HL-60/S4 (cell line): ENCODE measurements around the gene CELF5.
"Not testable (repeated sequence)": the region's sequence is repeated elsewhere in the genome, so short reads cannot be mapped to it uniquely, and the experiment has no call there.

ENCODE experiments used
- in situ Hi-C: fragments of 300-500 bp; cut with MboI; formaldehyde crosslinking; loops from 2 replicates; pipeline ENCODE4 v1.14.3; 2022; ENCODE audit warnings: low sequenced_read_pairs

CELF5 gene

GRCh38 chr19:3340340-3340739 is 115.9 kb downstream of the CELF5 start:
- in situ Hi-C loops, result no loop called here

- in situ Hi-C loops, result no loop called here
Observed at GRCh38 chr19:3342246-3342645, 117.8 kb downstream of the CELF5 start.

- in situ Hi-C loops, result not testable (repeated sequence)
Observed at GRCh38 chr19:3342962-3343361, 118.5 kb downstream of the CELF5 start.

- in situ Hi-C loops, result no loop called here
Observed at GRCh38 chr19:3343619-3344502, 119.4 kb downstream of the CELF5 start.

GRCh38 chr19:3344608-3345598 is 120.4 kb downstream of the CELF5 start:
- in situ Hi-C loops, result no loop called here

GRCh38 chr19:3345850-3346460 is 121.5 kb downstream of the CELF5 start:
- in situ Hi-C loops, result no loop called here
